Measurements from ENCODE around the gene ANTXR1. TPM values are rescaled to one million over a fixed set of nuclear protein-coding genes. Genes with fewer than 3 reads are reported as not detected.

Gene ANTXR1
- total RNA-seq, 1 donor from 2014 or later, result 26.5 TPM

- DNase-seq (ENCODE audit: low read depth), result no peak
These were observed 20.6 kb downstream of the ANTXR1 start for GRCh38 chr2:69033461-69034095.

GRCh38 chr2:69034122-69034521, 21.1 kb downstream of the ANTXR1 start:
- no peak for DNase-seq (ENCODE audit: low read depth)

- no peak for DNase-seq (ENCODE audit: low read depth)
These were observed 21.9 kb downstream of the ANTXR1 start for GRCh38 chr2:69034845-69035244.

GRCh38 chr2:69036926-69037325, 23.9 kb downstream of the ANTXR1 start:
- DNase-seq (ENCODE audit: low read depth), result no peak

- no peak for DNase-seq (ENCODE audit: low read depth)
These were observed 28.2 kb downstream of the ANTXR1 start for GRCh38 chr2:69041214-69041613.

- no peak for DNase-seq (ENCODE audit: low read depth)
These were observed 30.9 kb downstream of the ANTXR1 start for GRCh38 chr2:69043736-69044400.

GRCh38 chr2:69046221-69046662, 33.3 kb downstream of the ANTXR1 start:
- DNase-seq (ENCODE audit: low read depth), result peak; percentile 97

- DNase-seq (ENCODE audit: low read depth), result no peak
These were observed 34.7 kb downstream of the ANTXR1 start for GRCh38 chr2:69047625-69048145.

GRCh38 chr2:69050802-69051201, 37.8 kb downstream of the ANTXR1 start:
- DNase-seq (ENCODE audit: low read depth), result no peak

GRCh38 chr2:69053416-69053965, 40.5 kb downstream of the ANTXR1 start:
- DNase-seq (ENCODE audit: low read depth), result no peak

GRCh38 chr2:69054431-69054830, 41.5 kb downstream of the ANTXR1 start:
- DNase-seq (ENCODE audit: low read depth), result no peak

GRCh38 chr2:69055688-69056470, 42.9 kb downstream of the ANTXR1 start:
- peak; percentile 8 for DNase-seq (ENCODE audit: low read depth)

GRCh38 chr2:69057660-69058059, 44.7 kb downstream of the ANTXR1 start:
- peak; percentile 89 for DNase-seq (ENCODE audit: low read depth)

GRCh38 chr2:69059731-69060290, 46.8 kb downstream of the ANTXR1 start:
- DNase-seq (ENCODE audit: low read depth), result no peak

- no peak for DNase-seq (ENCODE audit: low read depth)
These were observed 48.0 kb downstream of the ANTXR1 start for GRCh38 chr2:69060938-69061501.

GRCh38 chr2:69061525-69061924, 48.5 kb downstream of the ANTXR1 start:
- no peak for DNase-seq (ENCODE audit: low read depth)

- no peak for DNase-seq (ENCODE audit: low read depth)
These were observed 49.5 kb downstream of the ANTXR1 start for GRCh38 chr2:69062307-69062962.

- DNase-seq (ENCODE audit: low read depth), result no peak
These were observed 52.9 kb downstream of the ANTXR1 start for GRCh38 chr2:69065735-69066336.

GRCh38 chr2:69067026-69067630, 54.1 kb downstream of the ANTXR1 start:
- DNase-seq (ENCODE audit: low read depth), result no peak

GRCh38 chr2:69067866-69068265, 54.9 kb downstream of the ANTXR1 start:
- DNase-seq (ENCODE audit: low read depth), result no peak

All from renal cortical epithelial cell (primary cell).